ELR (cell line): Measurements from ENCODE around the gene IL1RL2.

Source experiments
- DNase-seq: peaks from one replicate; pipeline ENCODE4 v3.0.0-alpha.2; 2015; ENCODE audit warnings: low read depth

IL1RL2 gene

GRCh38 chr2:102186791-102187495 lies at the start of gene IL1RL2:
TSS of gene IL1RL2 (plus strand) at chr2:102187023. CDS start at chr2:102187868, 845 bp downstream.
- no peak for DNase-seq

GRCh38 chr2:102137138-102137537 lies 49.7 kb upstream of the IL1RL2 start:
- DNase-seq: peak; percentile 34

GRCh38 chr2:102138331-102138730 lies 48.5 kb upstream of the IL1RL2 start:
- no peak for DNase-seq

GRCh38 chr2:102139851-102140250 lies 47.0 kb upstream of the IL1RL2 start:
- DNase-seq: no peak

- DNase-seq: no peak
Measured at GRCh38 chr2:102140377-102140776, 46.4 kb upstream of the IL1RL2 start.

GRCh38 chr2:102141011-102141943 lies 45.5 kb upstream of the IL1RL2 start:
- peak; percentile 80 for DNase-seq

- DNase-seq: peak; percentile 83
Measured at GRCh38 chr2:102141970-102142828, 44.6 kb upstream of the IL1RL2 start, which contains the start of gene IL1R1. TSS of gene IL1R1 (plus strand) at chr2:102142746. CDS start at chr2:102157725, 14,979 bp downstream.

- no peak for DNase-seq
Measured at GRCh38 chr2:102142829-102143449, 43.9 kb upstream of the IL1RL2 start.

GRCh38 chr2:102143450-102143985 lies 43.3 kb upstream of the IL1RL2 start:
- no peak for DNase-seq

GRCh38 chr2:102144128-102144527 lies 42.7 kb upstream of the IL1RL2 start:
- no peak for DNase-seq

GRCh38 chr2:102145107-102145506 lies 41.7 kb upstream of the IL1RL2 start:
- DNase-seq: no peak

GRCh38 chr2:102145934-102146333 lies 40.9 kb upstream of the IL1RL2 start:
- no peak for DNase-seq

GRCh38 chr2:102147935-102148334 lies 38.9 kb upstream of the IL1RL2 start:
- DNase-seq: peak; percentile 28

- DNase-seq: no peak
Measured at GRCh38 chr2:102149243-102149642, 37.6 kb upstream of the IL1RL2 start.

GRCh38 chr2:102149644-102150455 lies 37.0 kb upstream of the IL1RL2 start:
- DNase-seq: no peak

GRCh38 chr2:102154364-102154763 lies 32.5 kb upstream of the IL1RL2 start:
- DNase-seq: no peak

GRCh38 chr2:102154946-102155702 lies 31.7 kb upstream of the IL1RL2 start:
- DNase-seq: no peak

- DNase-seq: no peak
Measured at GRCh38 chr2:102155703-102156515, 30.9 kb upstream of the IL1RL2 start.
